Osteoblast (primary cell): Measurements from ENCODE around the gene CELF4. TPM values are rescaled to one million over a fixed set of nuclear protein-coding genes. Genes with fewer than 3 reads are reported as not detected.

ENCODE experiments used
- DNase-seq: peaks from one replicate; pipeline ENCODE4 v3.0.0; 2011; ENCODE audit warnings: low spot score, mixed read lengths; ENCODE audit not compliant: insufficient read length; ENCODE audit errors: missing footprints
- H2AFZ ChIP-seq: 2 replicates; pipeline ENCODE4 v1.6.0; 2011; ENCODE audit warnings: mild to moderate bottlenecking, low read length
- H3K27ac ChIP-seq: 2 replicates; pipeline ENCODE4 v1.5.1; 2011; ENCODE audit warnings: mild to moderate bottlenecking, low read depth, low read length, moderate library complexity
- H3K27me3 ChIP-seq: 2 replicates; pipeline ENCODE4 v1.6.0; 2012; ENCODE audit warnings: mild to moderate bottlenecking, control low read depth, inconsistent platforms, low read length, moderate library complexity; ENCODE audit not compliant: insufficient read depth
- H3K36me3 ChIP-seq: 2 replicates; pipeline ENCODE4 v1.5.1; 2011; ENCODE audit warnings: mild to moderate bottlenecking, low read length, control low read depth, moderate library complexity; ENCODE audit not compliant: insufficient read depth
- H3K4me1 ChIP-seq: 2 replicates; pipeline ENCODE4 v1.5.1; 2011; ENCODE audit warnings: mild to moderate bottlenecking, low read length, control low read depth, moderate library complexity; ENCODE audit not compliant: insufficient read depth
- H3K4me2 ChIP-seq: 2 replicates; pipeline ENCODE4 v1.6.0; 2011; ENCODE audit warnings: mild to moderate bottlenecking, low read length; ENCODE audit not compliant: insufficient read depth
- H3K4me3 ChIP-seq: fragments of 200-600 bp; sonication (generic); 3 replicates; pipeline ENCODE4 v1.5.1; 2012; ENCODE audit warnings: mild to moderate bottlenecking, low read length, inconsistent platforms; ENCODE audit not compliant: insufficient read depth
- H3K79me2 ChIP-seq: 2 replicates; pipeline ENCODE4 v1.6.0; 2012; ENCODE audit warnings: mild to moderate bottlenecking, low read length, control low read depth, inconsistent platforms; ENCODE audit not compliant: insufficient read depth
- H3K9me3 ChIP-seq: 2 replicates; pipeline ENCODE4 v1.5.1; 2011; ENCODE audit warnings: low read depth, low read length, control low read depth
- H4K20me1 ChIP-seq: 2 replicates; pipeline ENCODE4 v1.6.0; 2012; ENCODE audit warnings: mild to moderate bottlenecking, low read length, control low read depth; ENCODE audit not compliant: insufficient read depth
- CTCF ChIP-seq: IDR thresholded peaks from 2 replicates; pipeline ENCODE4 v1.5.1; 2011; ENCODE audit warnings: mild to moderate bottlenecking, low read depth, low read length, moderate library complexity; ENCODE audit errors: extremely low read depth
- total RNA-seq: library from RNA; depleted of rRNA; stranded (reverse); fragments of >200 nt; gene quantifications from 2 replicates; pipeline ENCODE4 v1.2.3, GENCODE V29; 2012

CELF4 gene
- total RNA-seq, 1 donor = not detected

DNA sequence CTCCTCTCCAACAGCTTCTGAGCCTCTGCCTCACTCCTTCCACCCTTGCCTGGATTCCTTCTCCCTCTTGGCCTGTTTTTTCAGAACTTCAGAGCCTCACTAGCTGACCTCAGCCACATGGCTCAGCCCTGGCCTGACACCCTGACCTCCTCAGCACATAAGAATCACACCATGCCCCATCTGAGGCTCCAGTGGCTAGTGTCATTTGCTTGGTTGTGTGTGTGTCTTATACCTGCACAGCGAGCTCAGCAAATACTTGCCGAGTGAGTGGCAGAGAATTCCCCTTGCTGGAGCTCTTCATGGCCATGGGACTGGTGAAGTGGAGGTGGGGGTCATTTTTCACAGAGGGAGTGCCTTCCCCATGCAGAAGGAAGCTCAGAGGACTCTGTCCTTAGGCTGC is 70.2 kb downstream of the CELF4 start:
- no peak overlapping the region for H2AFZ ChIP-seq
- H3K4me1 ChIP-seq = no peaks in the 10 kb centered on the region
- no peak for TF ChIP-seq CTCF
- no peaks in the 10 kb centered on the region for H4K20me1 ChIP-seq
- H3K36me3 ChIP-seq = no peaks in the 10 kb centered on the region
- H3K27ac ChIP-seq = no peak overlapping the region
- H3K9me3 ChIP-seq = no peaks in the 10 kb centered on the region
- H3K79me2 ChIP-seq = no peaks in the 10 kb centered on the region
- no peak overlapping the region for H3K4me2 ChIP-seq
- no peak overlapping the region for H3K4me3 ChIP-seq
- no peak for DNase-seq
- peaks cover 2% of the 10 kb centered on the region for H3K27me3 ChIP-seq

DNA sequence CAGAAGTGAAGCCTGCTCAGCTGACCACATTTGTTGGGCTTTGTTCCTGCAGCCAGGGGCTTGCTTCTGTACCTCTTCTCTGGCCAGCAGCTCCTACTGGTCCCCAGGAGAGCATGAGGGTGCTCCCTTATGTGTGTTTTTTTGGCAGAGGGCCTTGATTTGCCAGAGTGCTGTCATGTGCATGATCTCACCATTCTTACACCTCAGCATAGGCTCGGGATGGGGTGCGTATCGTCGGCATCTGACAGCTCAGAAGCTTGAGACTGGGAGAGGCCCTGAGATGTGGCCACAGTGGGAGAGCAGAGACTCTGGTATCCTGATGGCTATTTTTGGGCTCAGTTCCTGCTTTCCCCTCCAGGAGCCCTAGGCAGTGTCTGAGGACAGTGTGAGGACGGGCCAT is 71.2 kb downstream of the CELF4 start:
- Histone ChIP-seq H3K36me3 (no peaks in the 10 kb centered on the region), H3K9me3 (no peaks in the 10 kb centered on the region), H2AFZ (no peak overlapping the region), H3K79me2 (no peaks in the 10 kb centered on the region), H4K20me1 (no peaks in the 10 kb centered on the region), H3K27me3 (peaks cover 3% of the 10 kb centered on the region), H3K4me2 (no peak overlapping the region), H3K27ac (no peak overlapping the region), H3K4me1 (no peaks in the 10 kb centered on the region), H3K4me3 (no peak overlapping the region)
- TF ChIP-seq CTCF = no peak
- no peak for DNase-seq

GRCh38 chr18:37493352-37493935 is 72.2 kb downstream of the CELF4 start:
- no peaks in the 10 kb centered on the region for H4K20me1 ChIP-seq
- no peak for DNase-seq
- H3K27me3 ChIP-seq = peaks cover 5% of the 10 kb centered on the region

DNA sequence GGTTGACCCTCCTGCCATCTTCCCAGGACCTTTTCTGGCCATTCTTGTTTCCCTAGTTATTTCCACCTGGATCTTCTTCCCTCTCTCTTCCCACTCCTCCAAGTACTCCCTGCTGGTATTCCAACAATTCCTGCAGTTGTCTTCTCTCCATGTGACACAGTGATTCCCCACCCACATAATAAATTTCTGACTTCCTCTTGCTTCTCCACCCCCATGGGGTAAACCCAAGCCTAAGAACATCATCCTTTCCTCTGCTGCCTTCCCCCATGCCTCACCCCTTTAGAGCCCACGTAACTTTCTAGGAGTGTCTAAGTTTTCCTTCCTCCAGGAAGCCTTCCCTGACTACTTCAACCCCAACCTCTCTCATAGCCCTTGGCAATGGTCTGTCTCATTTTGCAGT is 72.6 kb downstream of the CELF4 start:
- no peak overlapping the region for H3K27ac ChIP-seq
- H3K4me2 ChIP-seq = no peak overlapping the region
- no peaks in the 10 kb centered on the region for H3K79me2 ChIP-seq
- no peaks in the 10 kb centered on the region for H3K4me1 ChIP-seq
- TF ChIP-seq CTCF = no peak
- peaks cover 5% of the 10 kb centered on the region for H3K27me3 ChIP-seq
- no peak for DNase-seq
- no peak overlapping the region for H2AFZ ChIP-seq
- no peak overlapping the region for H3K4me3 ChIP-seq
- no peaks in the 10 kb centered on the region for H3K9me3 ChIP-seq
- H4K20me1 ChIP-seq = no peaks in the 10 kb centered on the region
- H3K36me3 ChIP-seq = no peaks in the 10 kb centered on the region

More at GRCh38 chr18:37493352-37493935, 72.2 kb downstream of the CELF4 start:
- Histone ChIP-seq H3K9me3 (no peaks in the 10 kb centered on the region), H3K4me1 (no peaks in the 10 kb centered on the region), H3K27ac (no peak overlapping the region), H3K79me2 (no peaks in the 10 kb centered on the region), H2AFZ (no peak overlapping the region), H3K36me3 (no peaks in the 10 kb centered on the region), H3K4me3 (no peak overlapping the region), H3K4me2 (no peak overlapping the region)
- no peak for TF ChIP-seq CTCF
